Body of pancreas (tissue), 4 donors: ENCODE data around the gene ATG101.

Experiments used
- POLR2A ChIP-seq, 3 donors: fragments of 450-650 bp; IDR thresholded peaks; one replicate each; pipeline ENCODE4 v1.6.1; 2016; ENCODE audit warnings: antibody characterized with exemption in 3 of 3, mild to moderate bottlenecking in 2 of 3
- TF ChIP-seq, protein P1 (sequence below), 7 experiments: fragments of 450-650 bp in 4 of 7; fragments of 200-600 bp in 3 of 7; sonication (generic) in 3 of 7; IDR thresholded peaks; one replicate each; pipeline ENCODE4 v1.5.1; 2016 to 2019; ENCODE audit warnings: antibody characterized with exemption in 7 of 7

- TF ChIP-seq, protein P1, sequence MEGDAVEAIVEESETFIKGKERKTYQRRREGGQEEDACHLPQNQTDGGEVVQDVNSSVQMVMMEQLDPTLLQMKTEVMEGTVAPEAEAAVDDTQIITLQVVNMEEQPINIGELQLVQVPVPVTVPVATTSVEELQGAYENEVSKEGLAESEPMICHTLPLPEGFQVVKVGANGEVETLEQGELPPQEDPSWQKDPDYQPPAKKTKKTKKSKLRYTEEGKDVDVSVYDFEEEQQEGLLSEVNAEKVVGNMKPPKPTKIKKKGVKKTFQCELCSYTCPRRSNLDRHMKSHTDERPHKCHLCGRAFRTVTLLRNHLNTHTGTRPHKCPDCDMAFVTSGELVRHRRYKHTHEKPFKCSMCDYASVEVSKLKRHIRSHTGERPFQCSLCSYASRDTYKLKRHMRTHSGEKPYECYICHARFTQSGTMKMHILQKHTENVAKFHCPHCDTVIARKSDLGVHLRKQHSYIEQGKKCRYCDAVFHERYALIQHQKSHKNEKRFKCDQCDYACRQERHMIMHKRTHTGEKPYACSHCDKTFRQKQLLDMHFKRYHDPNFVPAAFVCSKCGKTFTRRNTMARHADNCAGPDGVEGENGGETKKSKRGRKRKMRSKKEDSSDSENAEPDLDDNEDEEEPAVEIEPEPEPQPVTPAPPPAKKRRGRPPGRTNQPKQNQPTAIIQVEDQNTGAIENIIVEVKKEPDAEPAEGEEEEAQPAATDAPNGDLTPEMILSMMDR (IDR thresholded peaks at IDR 0.05) = no peak
- TF ChIP-seq POLR2A (IDR thresholded peaks at IDR 0.05) = no peak
Measured at GRCh38 chr12:52079576-52080402, 10.0 kb downstream of the ATG101 start, which contains the start of gene SMIM41.
